GM19043 (cell line): ENCODE data around the gene CCDC33.

Source experiments
- ATAC-seq: cut with Tn5 transposase; IDR thresholded peaks from one replicate; pipeline ENCODE4 v1.9.1; 2021; ENCODE audit warnings: low read depth; ENCODE audit not compliant: unreplicated experiment

CCDC33 gene

DNA sequence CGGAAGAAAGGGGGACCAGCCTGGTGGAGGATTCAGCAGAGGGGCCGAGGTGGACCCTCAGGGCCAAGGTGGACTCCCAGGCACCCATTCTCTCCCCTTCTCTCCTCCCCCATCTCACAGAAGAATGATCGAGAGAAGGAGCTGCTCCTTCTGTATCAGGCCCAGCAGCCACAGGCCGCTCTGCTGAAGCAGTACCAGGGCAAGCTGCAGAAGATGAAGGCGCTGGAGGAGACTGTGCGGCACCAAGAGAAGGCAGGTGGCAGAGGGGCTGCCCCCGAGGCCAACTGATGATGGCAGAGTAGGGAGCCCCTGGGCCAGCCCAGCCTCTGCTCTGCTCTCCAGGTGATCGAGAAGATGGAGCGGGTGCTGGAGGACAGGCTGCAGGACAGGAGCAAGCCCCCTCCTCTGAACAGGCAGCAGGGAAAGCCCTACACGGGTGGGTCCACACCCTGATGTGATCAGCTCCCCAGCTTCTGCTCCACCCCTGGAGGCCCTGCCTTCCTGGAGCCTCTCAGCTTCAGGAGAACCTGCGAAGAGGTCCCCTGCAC, 94.8 kb downstream of the CCDC33 start:
- ATAC-seq, result no peak

DNA sequence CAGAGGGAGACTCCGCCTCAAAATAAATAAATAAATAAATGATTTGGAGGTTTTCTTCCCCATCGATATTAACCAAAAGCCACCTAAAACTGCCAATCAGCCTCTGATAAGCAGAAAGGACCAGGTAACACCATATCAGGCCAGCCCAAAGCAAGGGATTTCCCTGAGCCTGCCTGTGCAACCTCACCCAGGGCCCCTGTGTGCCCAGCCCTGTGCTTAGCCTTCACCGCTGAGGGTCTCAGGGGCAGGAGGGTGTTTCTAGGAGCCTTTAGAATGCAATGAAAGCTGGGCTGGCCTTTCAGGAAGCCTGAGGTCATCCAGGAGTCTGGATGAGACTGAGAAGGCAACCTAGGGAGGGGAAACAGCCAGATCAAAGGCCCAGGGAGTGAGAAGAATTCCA, 95.9 kb downstream of the CCDC33 start:
- ATAC-seq, result no peak

DNA sequence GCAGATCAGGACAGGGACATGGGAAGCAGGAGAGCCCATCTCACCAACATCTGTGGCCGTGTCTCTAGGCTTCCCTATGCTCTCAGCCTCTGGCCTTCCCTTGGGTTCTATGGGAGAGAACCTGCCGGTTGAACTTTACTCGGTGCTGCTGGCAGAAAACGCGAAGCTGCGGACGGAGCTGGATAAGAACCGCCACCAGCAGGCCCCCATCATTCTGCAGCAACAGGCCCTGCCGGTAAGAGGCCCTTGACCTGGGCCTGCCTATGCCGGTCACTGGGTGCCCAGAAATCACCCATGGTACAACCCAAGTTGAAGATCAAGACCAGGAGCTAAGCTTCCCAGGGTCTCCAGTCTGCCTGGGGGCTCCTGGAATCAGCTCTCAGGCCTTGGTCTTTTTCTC, 96.5 kb downstream of the CCDC33 start:
- no peak for ATAC-seq

DNA sequence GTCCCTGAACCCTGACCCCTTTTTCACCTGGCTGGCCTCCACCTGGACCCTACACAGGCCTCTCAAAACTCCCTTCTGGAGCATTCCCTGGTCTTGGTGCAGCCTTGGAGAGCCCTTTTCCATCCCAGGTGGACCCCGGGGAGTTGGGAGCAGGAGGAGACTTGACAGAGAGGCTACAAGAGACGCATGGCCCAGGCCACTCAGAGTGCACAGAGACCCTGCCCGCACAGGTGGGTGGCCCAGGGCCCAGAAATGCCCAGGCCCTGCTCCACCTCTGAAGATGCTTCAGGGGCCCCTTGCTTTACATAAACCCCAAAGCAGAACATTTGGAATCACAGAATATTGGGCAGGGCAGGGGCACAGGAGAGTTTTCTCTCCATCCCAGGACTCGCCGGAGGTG, 97.0 kb downstream of the CCDC33 start:
- ATAC-seq, result no peak

DNA sequence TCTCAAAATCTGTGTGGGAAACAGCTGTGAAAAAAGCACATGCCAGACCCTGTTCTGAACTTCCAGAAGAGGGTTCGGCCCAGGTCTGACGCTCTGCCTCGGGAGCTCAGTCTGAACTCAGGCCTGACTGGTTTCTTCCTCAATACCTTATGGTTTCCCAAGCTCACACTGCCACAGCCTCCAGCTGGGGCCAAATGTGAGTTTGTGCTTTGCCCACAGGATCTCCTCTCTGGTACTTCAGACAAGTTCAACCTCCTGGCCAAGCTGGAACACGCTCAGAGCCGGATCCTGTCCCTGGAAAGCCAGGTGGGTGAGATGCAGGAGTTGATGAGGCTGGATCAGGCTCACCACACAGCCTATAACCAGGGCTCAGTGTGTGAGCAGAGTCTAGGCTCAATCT, 97.5 kb downstream of the CCDC33 start:
- no peak for ATAC-seq

DNA sequence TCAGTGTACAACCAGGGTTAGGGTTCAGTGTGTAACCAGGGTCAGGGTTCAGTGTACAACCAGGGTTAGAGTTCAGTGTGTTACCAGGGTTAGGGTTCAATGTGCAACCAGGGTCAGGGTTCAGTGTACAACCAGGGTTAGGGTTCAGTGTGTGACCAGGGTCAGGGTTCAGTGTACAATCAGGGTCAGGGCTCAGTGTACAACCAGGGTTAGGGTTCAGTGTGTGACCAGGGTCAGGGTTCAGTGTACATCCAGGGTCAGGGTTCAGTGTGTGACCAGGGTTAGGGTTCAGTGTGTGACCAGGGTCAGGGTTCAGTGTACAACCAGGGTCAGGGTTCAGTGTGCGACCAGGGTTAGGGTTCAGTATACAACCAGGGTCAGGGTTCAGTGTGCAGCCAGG, 98.0 kb downstream of the CCDC33 start:
- ATAC-seq, result no peak

DNA sequence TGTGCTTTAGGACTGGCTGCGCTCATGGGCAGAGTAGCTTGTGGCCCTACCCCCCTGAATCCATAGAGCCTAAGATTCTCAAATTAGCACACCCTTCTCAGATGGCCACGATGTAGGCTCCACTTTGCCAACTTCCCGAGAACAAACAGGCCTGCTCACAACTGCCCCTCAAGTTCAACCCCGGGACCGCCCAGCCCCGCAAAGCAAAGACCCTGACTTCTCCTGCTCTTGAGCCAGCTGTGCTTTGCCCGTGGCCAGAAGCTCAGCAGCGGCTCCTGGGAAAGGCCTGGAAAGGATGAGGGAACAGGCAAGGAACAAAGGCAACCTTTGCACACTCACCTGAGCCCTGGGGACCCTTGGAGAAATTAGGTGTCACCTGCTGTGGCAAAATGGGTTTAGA, 99.3 kb downstream of the CCDC33 start:
- no peak for ATAC-seq

DNA sequence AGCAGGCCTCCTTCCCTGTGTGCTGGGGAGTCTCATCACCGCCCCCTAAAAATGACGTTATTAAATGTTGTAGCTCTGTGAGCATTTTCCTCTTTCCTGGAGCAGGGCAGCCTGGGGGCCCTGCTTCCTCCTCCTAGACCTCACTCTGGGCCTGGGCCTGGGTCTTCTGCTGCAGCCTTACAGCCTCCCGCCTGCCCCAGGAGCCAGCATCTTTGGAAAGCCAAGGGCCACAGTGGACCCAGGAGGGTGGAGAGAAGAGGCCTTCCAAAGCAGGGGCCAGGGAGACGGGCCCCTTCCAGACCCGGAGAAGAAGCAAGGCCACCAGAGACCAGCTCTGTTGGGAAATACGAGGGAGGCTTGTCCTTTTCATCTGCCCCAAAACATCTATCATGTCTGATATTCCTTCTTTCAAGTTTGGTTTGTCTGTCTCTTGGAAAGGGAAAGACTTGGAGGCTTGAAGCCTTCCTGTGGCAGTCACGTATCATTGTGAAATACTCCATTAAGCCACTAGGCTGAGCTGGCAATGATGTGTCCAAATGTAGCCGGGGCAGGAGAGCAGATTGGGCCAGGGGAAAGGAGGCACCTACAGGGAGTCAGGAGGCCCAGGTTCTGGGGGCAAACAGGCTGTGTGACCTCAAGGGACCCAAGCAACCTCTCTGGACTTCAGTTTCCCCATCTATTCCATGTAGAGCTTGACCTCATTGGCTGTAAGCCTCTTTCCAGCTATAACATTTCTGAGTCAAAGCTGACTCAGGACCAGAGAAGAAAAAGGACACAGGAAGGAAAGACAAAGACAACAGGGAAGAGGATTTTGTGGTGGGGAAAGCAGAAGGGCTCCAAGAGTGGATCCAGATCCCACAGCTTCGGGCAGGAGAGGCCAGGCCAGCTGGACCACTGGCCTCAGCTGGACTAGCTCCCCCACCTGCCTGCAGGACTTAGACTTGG, 100.2 kb downstream of the CCDC33 start:
- no peak for ATAC-seq

DNA sequence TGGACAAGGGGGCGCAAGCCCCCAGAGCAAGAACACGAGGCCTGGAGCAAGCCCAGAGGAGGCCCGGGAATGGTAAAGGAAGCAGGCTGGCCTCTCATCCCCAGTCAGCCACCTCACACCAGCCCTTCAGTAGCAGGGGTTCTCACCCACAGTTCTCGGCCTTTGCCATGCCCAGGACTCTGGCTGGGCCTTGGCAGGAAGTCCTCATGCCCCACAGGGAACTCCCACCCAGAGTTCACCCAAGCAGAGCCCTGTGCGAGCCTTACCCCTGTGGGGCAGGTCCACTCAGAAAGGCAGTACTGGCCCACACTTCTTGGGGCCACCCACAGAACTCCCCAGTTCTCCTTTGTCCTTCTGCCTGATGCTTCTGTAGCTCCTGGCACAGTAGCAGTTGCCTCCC, 101.0 kb downstream of the CCDC33 start:
- no peak for ATAC-seq

DNA sequence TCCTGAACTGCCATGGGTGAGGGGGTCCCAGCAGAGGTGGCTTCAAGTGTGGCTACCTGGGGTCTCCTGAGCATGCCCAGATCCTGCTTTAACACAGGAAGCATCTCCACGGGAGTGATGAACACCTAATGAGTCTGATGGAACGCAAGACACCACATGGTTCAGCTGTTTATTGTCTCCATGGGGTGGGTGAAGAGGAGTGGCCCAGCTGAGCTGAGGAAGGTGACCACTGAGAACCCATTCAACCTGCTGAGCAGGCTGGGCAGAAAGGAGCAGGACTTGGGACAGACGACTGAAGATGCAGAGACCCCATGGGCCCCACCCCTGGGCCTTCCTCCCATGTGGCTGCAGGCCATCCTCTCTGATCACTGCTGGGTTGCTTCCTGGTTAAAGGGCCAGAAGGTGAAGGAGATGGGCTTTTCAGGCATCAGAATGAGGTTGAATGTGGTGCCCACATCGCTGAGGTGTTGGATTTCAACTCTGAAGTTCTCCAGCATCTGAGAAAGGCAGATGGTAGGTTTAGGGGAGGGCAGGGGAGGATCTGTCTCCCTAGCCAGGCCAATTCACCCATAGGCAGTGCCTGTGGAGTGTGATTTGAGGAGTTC, 101.6 kb downstream of the CCDC33 start:
- no peak for ATAC-seq

DNA sequence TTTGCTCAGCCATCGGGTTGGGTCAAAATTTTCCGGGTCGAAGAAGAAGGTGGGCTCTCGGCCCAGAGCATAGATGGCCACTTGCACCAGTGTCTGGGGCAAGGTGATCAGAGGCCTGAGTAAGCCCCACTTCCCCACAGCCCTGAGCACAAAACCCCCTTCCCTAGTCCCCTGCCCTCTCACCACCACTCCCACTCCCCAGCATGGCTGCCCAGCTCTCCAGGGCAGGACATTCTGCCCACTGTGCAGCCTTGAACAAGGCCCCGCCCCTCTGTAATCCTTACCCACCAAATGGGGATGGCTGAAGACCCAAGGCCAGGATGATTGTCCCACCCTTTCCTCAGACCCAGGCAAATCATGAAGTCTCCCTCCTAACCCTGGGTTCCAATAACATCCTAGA, 102.5 kb downstream of the CCDC33 start:
- ATAC-seq, result no peak

DNA sequence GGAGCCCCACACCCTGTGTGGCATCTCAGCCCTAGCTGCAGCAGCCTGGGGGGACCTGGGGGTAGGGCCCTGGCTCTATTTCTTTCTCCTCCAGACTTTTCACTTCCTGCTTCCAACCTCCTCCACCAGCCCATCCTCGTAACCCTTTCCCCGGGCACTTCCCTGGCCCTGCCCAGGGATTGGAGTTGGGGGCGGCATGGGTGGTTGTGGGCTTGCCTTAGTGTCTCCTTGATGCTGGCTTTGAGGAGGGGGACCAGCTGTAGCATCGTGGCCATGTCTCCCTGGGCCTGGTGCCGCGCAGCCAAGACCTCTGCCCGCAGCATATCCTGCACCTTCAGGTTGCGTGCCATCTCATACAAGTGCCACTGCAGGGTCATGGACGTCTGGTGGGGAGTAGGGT, 103.2 kb downstream of the CCDC33 start:
- ATAC-seq, result no peak

DNA sequence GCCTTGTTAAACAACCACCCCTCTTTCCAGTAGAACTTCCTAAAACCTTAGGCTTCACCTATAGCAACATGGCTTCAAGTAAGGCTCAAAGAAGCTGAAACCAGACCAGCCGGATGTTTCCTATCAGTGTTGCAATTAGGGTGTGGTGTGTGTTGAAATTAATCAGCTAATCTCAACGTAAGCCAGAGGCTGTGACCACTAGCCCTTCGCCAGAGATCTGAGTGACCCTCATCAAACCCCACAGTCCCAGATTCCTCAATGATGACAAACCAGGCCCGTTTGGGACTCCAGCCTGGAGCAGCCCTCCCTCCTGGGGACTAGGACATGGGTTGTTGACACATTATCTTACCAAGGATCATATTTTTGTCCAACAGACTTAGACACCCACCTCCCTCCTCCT, 104.0 kb downstream of the CCDC33 start:
- ATAC-seq, result no peak

DNA sequence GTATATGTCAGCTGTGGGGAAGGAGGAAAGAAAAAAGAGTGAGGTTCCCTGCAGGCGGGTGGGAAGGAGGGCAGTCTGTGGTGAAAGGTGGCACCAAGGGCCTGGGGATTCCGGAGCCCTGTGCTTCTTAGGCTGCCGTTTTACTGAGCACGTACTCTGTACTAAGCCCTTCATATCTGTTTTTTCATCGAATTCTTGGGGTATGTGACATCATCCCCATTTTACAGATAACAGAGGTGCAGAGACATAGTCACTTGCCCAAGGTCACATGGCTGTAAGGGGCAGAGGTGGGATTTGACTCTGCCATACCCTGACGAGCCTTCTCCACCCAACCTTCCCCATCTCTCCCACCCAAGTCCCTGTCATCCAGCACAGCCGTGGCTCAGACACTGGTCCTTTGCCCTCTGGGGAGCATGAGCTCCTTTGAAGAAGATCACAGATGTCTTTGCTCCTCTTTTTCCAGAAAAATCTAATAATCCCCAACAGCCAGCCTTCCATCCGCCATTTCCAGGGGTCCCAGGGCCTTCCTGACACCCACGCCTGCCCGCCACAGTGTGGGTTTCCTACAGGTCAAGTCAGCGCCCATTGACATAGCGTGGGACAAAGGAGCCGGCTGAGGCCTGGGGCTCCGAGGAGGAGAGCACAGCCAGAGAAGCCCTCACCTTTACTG, 107.1 kb downstream of the CCDC33 start:
- no peak for ATAC-seq

DNA sequence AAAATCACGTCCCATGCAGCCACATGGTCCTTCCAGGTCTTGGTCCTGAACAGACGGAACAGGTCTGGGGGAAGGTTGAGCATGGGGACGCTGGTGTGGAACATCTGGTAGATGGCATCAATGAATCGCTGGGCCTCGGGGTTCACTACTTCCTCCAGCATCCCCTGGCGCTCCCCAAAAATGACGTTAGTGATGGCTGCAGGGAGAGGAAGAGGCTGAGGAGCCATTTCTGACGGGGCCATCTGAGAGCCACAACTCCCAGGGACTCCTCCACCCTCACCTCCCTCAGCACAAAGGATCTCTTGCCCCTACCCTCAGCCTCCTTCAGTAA, 107.6 kb downstream of the CCDC33 start:
- ATAC-seq, result no peak

DNA sequence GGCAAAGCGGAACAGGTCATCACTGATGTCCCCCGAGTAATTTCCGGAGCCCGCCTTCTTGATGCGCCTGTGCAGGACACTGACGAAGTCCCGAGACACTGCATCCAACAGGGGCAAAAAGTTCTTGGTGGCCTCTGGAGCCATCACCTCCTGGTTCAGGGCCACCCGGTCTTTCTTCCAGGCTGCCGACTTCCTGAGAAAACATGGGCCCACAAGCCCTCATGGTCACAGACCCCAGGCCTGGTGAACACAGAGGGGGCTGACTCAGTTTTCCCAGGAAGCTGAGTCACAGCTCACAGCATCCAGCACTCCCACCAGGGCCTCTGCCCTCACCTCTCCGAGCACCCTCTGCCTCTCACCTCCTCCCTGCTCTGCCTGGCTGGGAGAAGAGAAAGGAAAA, 108.9 kb downstream of the CCDC33 start:
- no peak for ATAC-seq

DNA sequence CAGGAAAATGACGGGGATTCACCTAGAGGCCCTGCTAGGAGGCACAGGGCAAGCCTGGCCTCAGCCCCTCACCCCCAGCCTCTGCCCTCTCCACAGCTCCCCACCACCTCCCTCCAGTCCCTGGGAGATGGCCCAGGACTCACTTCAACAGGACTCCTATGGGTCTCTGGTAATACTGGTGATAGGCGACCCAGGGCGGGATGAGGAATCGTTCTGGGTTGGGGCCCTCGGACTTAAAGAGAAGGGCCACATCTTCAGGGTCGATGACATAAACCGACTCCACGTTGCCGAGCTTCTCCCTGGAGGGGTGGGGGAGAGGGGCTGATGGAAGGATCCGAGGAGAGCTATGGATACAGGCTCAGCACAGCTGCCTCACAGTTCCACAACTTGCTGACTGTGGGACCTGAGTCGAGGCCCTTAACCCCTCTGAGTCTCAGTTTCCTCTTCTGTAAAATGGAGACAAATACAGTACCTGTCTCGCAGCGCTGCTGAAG, 111.7 kb downstream of the CCDC33 start:
- no peak for ATAC-seq

DNA sequence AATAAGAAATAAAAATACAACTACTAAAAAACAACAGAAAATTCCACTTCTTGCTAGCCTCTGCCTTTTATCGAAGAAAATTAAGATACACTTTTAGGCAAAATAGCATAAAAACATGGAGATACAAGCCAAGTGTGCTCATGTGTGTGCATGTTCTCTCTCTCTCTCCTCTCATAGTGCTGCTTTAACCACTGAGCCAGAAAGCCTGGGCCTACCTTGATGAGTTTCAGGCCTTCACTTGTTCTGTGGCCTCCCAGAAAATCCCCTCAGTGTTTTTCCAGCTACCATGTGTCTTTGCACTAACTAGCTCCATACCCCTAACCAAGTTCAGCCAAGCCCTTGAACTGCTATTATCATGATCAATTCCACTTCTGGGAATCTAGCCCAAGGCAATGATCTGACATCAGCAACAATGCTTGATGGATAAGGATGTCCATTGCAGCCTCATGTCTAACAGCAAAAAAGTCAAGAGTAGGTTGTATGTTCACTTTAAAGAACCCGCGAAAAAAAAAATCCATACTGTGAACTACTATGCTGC, 113.2 kb downstream of the CCDC33 start:
- ATAC-seq, result no peak

DNA sequence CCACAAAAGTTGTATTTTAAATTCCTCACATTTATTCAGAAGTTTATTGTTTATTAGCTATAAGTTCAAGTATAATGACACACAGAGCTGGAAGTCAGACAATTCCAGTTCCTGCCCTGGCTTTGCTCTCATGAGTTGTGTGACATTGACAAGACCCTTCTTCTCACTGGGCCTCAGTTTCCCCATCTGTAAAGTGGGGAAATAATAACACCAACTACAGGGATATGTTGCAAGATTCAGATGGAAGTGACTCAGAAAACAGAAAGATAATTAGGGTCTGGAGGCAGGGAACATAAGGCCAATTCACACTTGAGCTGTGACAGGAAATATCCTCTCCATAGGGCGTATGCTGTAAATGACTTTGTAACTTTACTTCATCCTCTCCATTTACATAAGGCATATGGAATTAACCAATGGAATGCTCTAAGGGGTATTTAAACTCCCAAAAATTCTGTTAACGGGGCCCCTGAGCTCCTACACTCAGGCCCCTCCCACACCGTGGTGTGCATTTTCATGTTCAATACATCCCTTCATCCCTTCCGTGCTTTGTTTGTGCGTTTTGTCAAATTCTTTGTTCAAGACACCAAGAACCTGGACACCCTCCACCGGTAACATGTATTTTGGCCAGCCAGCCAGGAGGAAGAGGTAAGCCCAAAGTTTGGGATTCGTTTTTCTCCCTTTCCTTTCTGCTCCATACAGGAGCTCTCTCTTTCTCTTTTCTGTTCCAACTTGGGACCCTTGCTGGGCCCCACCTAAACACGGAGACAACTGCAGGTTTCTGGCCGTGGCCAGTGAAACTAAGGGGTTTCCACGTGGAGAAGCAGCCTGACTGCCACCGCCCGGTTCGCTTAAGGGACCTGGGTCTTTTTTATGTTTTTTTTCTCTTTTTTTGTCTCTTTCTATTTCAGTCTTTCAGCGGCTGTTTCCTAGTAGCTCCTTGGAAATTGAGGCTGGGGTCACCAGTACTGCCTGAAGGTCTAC, 114.5 kb downstream of the CCDC33 start:
- no peak for ATAC-seq

DNA sequence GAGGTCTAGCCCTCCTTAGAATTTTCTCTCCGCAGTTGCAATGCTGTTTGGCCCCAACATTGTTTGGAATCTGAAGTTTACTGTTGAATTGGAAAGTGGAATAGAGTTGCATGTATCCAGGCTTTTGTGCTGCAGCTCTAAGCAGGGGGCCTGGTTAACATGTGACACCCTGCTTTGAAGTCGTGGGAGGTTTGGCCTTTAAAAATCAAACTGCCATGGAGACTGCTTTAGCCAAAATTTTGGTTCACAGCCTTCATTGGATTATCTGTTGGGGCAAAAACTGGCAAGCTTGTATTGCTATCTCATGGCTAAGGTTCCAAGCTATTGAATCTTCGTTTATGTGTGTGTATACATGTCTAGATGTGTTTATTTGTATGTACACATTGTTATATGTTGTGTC, 115.5 kb downstream of the CCDC33 start:
- no peak for ATAC-seq
